Left colon (tissue), 2 donors: ENCODE data around the gene CFLAR. TPM values are rescaled to one million over a fixed set of nuclear protein-coding genes. Genes with fewer than 3 reads are reported as not detected.
"Not testable (repeated sequence)": the region's sequence is repeated elsewhere in the genome, so short reads cannot be mapped to it uniquely, and the experiment has no call there.

ENCODE experiments used
- ATAC-seq: fragments of 200-7000 bp; cut with Tn5 transposase; one replicate; pipeline ENCODE4 v1.9.1; 2020; ENCODE audit warnings: mild to moderate bottlenecking, moderate library complexity
- DNase-seq, 2 donors: peaks; one replicate each; pipeline ENCODE4 v3.0.0-alpha.2; 2020
- intact Hi-C, 2 donors: fragments of 100-400 bp; cut with DNase I in 1 of 2; cut with micrococcal nuclease in 1 of 2; formaldehyde crosslinking; loops; one replicate each; pipeline versions ENCODE4 v1.11.2 to v1.14.0; 2022; cut with DNase I, micrococcal nuclease
- total RNA-seq, 2 donors: library from RNA; stranded (reverse); fragmentation: NEBNext Ultra II Directional; extraction: Animal tissue kit (Norgen Biotek cat#: 25700); gene quantifications; one replicate each; pipeline ENCODE4 v1.2.1, GENCODE V29; 2021
- donor health status: DM: no; HTN: no; CAD: no.
- donor health status: DM: yes; HTN: yes; CAD: no.

The CFLAR gene
- total RNA-seq, 2 donors from 2014 or later = 139 to 152 TPM

DNA sequence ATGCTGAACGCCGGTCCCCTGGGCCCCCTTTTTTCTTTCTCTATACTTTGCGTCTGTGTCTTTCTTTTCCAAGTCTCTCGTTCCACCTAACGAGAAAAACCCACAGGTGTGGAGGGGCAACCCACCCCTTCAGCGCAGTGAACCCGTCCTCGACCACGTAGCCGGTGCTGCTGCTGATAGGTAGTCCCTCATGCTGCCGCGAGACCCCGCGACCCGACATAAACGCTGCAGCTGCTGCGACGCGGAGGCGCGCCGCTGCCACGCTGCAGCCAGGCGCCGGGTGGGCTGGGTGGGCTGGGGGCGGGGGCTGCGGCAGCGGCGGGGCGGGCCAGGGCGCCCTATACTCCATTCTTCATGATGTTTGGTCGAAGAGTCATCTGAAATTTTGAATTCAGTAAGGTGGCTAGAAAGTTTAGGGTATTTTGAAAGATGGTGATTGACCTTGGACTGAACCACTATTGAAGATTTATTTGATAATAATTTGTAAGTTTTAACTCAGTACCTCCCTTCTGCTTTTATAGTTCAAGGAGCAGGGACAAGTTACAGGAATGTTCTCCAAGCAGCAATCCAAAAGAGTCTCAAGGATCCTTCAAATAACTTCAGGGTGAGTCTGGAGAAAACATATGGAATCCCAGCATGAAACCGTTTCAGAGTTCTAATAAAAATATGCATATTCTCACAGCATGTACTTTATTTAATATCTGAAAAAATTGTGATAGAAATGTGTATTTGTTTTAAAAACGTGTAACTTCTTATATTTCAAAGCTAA is 24.1 kb downstream of the CFLAR start:
- ATAC-seq (no peak), DNase-seq (no peak)
- intact Hi-C loops = no loop called here

DNA sequence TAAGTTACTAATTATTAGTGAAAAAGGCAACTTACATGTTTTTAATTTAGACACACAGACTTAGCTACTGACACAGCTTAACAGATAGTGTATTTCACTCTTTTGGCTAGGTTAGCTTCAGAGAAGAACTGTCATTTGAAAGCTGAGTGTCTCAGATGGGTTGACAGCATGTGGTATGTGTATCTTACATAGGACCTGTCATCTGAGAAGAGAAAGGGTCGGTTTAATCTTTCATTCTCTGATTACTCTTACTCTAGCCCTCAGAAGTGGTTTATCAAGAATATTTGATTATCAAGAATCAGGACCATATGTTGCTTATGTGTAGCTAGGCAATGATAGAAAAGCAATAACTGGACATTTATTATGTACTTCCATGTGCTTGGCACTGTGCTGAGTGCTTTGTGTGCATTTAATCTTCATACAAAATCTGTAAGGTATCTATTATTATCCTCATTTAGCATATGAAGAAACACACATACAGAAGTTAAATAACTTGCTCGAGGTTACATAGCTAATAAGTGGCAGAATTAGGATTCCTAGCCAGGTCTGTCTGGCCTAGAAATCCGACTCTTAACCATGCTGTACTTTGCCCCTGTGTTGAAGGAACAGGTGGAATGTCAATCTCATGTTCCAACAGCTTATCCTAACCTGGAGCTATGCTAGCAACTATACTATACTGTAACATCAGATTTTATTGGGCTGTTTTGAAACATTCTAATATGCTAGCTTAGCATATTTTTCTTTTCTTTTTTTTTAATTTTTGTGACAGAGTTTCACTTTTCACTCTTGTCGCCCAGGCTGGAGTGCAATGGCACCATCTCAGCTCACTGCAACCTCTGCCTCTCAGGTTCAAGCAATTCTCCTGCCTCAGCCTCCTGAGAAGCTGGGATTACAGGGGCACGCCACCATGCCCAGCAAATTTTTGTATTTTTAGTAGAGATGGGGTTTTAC is 28.4 kb downstream of the CFLAR start:
- DNase-seq = no peak
- ATAC-seq = peak; percentile 59

DNA sequence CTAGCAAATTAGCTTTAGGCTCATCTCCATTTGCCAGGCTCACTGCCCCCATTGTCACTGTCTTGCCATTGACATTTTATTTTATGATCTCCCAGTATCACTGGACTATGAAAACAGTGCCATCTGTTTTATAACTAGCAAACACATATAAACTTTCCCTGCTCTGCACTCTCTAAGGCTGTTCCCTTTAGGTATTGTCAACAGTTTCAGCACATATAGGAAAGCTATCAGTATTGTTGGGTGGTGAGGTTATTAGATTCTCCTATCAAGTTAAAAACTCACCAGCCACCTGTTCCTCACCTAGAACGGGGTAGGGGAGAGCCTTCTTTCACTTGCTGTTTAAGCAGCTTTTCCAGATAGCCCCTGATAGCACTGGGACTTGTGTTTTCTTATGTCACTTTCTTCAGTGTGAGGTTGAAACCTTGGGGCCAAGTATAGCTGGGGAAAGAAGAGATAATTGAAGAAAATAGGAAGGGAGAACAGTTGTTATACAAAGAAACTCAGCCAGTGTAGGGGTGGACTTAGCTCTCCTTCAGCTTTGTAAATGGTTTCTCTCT is 32.5 kb downstream of the CFLAR start:
- intact Hi-C loops = no loop called here
- peak; percentile 76 for ATAC-seq
- no peak for DNase-seq

More for the DNA sequence above, 28.4 kb downstream of the CFLAR start:
- intact Hi-C loops = no loop called here

DNA sequence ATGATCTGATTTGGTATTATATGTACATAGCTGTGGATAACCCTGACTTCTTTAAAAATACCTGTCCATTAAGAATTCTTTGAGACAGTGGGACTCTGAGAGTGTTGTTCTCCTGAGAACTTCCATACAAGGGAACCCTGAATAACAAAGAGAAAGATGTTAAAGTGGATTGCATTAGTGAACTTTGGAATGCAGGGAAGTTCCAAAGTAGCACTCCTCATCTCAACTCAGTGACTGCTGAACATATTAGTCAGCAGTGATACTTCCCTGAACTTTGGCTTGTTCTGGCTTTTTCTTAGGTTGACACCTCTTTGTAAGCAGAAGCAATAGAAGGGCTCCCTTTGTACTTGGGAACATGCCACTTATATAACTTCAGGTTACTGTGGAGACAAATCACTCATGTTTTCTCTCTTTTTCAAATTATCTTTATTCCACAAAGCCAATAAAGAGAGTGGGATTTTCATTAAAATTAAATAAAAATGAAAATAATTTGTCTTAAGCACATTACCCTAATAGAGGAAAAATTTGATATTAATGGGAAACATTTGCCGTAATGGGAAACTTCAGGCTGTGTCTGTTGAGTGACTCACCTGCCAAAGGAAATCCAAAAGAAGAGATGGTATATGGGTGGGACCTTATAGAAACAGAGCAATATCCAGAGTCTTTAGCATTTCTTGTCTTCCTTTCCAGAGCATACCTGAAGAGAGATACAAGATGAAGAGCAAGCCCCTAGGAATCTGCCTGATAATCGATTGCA is 33.3 kb downstream of the CFLAR start:
- DNase-seq = no peak
- intact Hi-C loops = no loop called here
- peak; percentile 84 for ATAC-seq

- DNase-seq, intact Hi-C loops: not testable (repeated sequence)
- ATAC-seq = peak; percentile 38
These were observed 33.8 kb downstream of the CFLAR start for GRCh38 chr2:201149821-201150165.

- intact Hi-C loops = no loop called here
- DNase-seq (no peak), ATAC-seq (no peak)
These were observed 34.6 kb downstream of the CFLAR start for GRCh38 chr2:201150454-201151020.

DNA sequence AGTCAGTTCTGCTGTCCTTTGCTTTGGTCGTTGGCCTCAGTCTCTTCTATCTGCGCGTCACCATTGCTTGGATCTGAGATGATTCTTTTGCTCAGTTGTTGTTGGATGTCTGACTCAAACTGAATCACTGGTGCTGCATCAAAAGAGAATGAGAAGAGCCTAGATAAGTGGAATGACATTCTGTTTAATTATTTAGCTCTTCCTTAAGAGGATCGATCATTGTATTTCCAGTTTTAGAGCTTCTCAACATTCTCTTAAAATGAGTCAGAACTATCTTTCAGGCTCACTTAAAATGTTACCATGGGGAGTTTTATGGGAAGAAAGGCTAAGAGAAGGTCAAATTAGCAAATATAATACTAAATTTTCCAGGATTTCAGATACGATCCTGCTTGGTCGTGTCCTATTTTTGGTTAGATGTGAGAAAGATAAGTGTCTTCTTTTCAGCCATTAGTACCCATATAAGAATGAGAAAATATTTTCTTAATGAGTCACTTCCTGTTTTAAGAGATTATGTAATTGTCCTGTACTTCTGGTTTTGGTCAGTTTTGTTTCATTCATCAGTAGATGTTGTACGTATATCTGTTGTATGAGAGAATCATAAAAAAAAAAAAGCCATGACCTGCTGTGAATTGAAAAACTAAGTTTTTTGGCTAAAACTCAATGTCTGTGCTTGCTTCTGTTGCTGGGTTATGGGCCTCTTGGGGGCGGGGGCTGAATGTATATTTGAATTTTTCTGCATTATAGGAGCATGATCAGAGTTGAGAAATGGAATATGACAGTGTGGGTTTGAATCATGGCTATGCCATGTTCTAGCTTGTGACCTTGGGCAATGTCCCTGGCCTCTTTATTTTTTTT is 35.4 kb downstream of the CFLAR start:
- DNase-seq (no peak), ATAC-seq (no peak)
- intact Hi-C loops = no loop called here

DNA sequence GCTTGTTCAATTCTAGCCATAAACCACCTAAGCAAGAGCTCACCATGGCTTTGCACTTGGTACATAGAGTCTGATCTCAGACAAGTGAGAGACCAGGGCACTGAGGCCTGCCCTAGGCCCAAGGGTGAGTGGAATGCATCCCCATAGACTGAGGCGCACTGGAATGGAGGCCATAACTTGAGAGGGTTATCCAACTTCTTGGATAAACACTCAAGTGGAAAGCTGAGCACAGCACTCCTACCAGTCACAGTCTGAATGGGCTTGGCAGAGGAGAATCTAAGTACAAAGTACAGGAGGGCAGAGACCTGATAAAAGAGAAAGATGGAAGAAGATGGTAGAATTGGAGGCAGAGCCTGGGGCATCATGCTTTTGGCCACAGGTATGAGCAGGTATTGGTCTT is 36.6 kb downstream of the CFLAR start:
- DNase-seq (no peak), ATAC-seq (no peak)

DNA sequence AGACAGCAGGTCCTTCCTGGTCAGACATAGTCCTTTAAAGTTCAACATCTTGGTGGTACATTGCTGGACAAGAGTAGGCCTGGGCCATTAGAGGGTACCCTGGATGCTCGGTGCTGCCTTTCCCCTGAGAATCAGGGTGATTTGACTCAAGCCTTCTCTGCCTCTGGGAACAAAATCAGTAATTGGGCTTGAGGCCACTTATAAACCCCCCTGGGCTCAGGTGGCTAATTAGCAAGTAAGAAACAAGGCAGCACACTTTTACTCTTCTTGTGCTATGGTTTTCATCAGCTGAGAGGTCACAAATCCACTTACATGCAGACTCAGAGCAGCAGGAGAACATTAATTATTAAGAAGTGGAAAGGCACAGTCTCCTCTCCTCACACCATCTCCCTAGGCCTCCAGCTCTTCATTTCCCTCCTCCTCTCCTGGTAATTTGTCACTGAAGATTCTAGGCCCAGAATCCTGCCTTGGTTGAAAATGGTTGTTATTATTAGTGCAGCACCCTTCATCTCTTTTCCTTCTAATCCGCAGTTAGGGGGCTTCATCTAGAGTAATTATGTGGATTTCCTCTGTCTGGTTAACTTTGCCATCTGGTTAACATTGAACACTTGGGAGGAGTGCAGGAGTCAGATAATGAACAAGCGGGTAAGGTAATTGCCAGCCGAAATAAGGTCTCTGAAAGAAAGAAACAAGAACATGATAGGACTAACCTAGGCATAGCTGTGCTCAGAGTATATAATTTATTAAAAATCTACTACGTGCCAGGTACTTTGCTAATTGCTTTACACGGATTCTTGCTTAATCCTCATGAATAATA is 37.2 kb downstream of the CFLAR start:
- intact Hi-C loops = no loop called here
- no peak for ATAC-seq
- DNase-seq = no peak

More for the DNA sequence above, 36.6 kb downstream of the CFLAR start:
- intact Hi-C loops = no loop called here

GRCh38 chr2:201154615-201155399 is 38.8 kb downstream of the CFLAR start:
- ATAC-seq (no peak), DNase-seq (no peak)
- intact Hi-C loops = loop anchor here in 1 of 2 donors (5.0 kb wide), 1 partner anchor 38 kb away; the partner anchor contains the start of gene CFLAR

DNA sequence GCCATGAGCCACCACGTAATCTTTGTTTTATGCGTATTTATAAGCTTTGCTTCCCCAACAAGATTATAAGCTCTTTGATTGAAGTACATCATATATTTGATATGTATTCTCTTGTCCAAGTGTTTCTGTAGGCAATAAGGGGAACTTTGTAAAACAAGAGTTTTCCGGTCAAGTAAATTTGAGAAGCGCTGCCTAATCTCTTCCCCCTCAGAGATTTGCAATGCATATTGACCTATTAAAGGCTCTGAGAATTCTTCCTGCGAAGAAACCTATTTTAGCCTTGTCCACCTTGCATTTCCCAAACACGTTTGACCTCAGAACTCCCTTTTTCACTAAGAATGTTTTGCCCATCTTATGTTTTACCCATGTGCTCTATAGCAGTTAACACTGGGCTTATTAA is 40.1 kb downstream of the CFLAR start:
- intact Hi-C loops = loop anchor here in 1 of 2 donors (5.0 kb wide), 1 partner anchor 39 kb away; the partner anchor contains the start of gene CFLAR
- DNase-seq = no peak
- no peak for ATAC-seq

DNA sequence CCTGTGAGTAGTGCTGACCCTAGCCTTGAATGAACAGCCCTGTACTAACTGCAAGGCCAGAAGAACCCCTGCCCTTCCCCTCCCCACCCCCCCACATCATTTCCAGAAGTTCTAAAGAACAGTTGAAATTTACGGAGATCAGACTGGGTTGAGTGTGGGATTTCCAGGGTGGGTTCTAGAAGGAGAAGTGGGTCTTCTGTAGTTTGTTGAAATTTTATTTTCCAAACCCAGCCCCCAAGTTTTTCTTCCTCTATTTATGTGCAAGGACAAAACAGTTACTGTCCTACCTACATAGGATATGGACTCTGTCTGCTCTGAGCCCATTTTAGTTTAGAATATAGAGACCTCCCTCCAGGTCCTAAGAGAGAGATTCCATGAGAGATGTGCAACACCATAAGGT is 40.7 kb downstream of the CFLAR start:
- intact Hi-C loops = loop anchor here in 1 of 2 donors (5.0 kb wide), 1 partner anchor 39 kb away; the partner anchor contains the start of gene CFLAR
- no peak for DNase-seq
- no peak for ATAC-seq

DNA sequence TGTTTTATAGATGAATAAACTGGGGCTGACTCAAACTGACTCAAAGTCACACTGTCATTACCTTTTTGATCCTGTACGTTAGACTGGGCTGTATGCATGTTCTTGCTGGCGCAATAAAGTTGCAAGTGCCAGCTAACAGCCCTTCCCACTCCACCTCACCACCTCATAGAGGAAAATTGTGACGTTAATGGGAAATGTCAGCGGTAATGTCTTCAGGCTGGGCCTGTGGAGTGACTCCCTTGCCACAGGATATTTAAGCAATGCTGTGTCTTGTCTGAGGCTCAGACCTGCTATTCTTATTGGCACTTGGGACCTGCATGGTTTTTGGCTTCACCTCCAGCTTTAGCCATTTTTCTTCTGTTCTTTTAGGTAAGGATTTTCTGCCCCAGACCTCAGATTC is 41.7 kb downstream of the CFLAR start:
- intact Hi-C loops = loop anchor here in 1 of 2 donors (5.0 kb wide), 1 partner anchor 40 kb away; the partner anchor contains the start of gene CFLAR
- DNase-seq (no peak), ATAC-seq (peak; percentile 80)

GRCh38 chr2:201158111-201158929 is 42.4 kb downstream of the CFLAR start:
- DNase-seq = peak; percentile 68 to 80
- intact Hi-C loops = loop anchor here in 1 of 2 donors (5.0 kb wide), 1 partner anchor 41 kb away; the partner anchor contains the start of gene CFLAR
- peak; percentile 81 for ATAC-seq

DNA sequence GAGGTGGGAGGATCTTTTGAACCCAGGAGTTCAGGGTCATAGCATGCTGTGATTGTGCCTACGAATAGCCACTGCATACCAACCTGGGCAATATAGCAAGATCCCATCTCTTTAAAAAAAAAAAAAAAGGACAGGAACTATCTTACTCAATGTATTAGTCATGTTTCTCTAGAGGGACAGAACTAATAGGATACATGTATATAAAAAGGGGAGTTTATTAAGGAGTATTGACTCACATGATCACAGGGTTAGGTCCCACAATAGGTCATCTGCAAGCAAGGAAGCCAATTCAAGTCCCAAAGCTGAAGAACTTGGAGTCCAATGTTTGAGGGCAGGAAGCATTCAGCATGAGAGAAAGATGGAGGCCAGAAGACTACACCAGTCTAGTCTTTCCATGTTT is 48.2 kb downstream of the CFLAR start:
- ATAC-seq = no peak
- no peak for DNase-seq
- intact Hi-C loops = loop anchor here in 1 of 2 donors (10.0 kb wide), 1 partner anchor 259 kb away; no protein-coding TSS in a partner anchor
